HepG2 (cell line): ENCODE data around the gene VSX1. TPM values are rescaled to one million over a fixed set of nuclear protein-coding genes. Genes with fewer than 3 reads are reported as not detected.

Source experiments
- ATAD3A ChIP-seq: sonication (generic); formaldehyde crosslinking; IDR thresholded peaks from 2 replicates; pipeline ENCODE4 v1.4.0; 2020; ENCODE audit warnings: missing genetic modification reagents
- CBX1 ChIP-seq: IDR thresholded peaks from one replicate; pipeline ENCODE4 v1.6.1; 2016; ENCODE audit warnings: antibody characterized with exemption, low read depth
- CCDC6 ChIP-seq: sonication (generic); formaldehyde crosslinking; IDR thresholded peaks from 2 replicates; pipeline ENCODE4 v1.8.1; 2022; ENCODE audit warnings: mild to moderate bottlenecking, missing genetic modification reagents, moderate library complexity
- HOXA5 ChIP-seq: sonication (generic); formaldehyde crosslinking; IDR thresholded peaks from 2 replicates; pipeline ENCODE4 v1.4.0; 2020; ENCODE audit warnings: missing genetic modification reagents
- MAFF ChIP-seq: IDR thresholded peaks from 2 replicates; pipeline ENCODE4 v1.6.1; 2011; ENCODE audit warnings: low read depth, low read length, improper control_type of control experiment
- MAFG ChIP-seq: sonication (generic); formaldehyde crosslinking; IDR thresholded peaks from 2 replicates; pipeline ENCODE4 v1.5.1; 2020; ENCODE audit warnings: mild to moderate bottlenecking, missing genetic modification reagents
- MXD4 ChIP-seq: IDR thresholded peaks from 2 replicates; pipeline ENCODE4 v1.6.1; 2016; ENCODE audit warnings: mild to moderate bottlenecking, missing biosample characterization, missing genetic modification reagents
- NFATC3 ChIP-seq: sonication (generic); formaldehyde crosslinking; IDR thresholded peaks from 2 replicates; pipeline ENCODE4 v1.5.1; 2020; ENCODE audit warnings: mild to moderate bottlenecking, missing genetic modification reagents
- NKX3-1 ChIP-seq: sonication (generic); formaldehyde crosslinking; IDR thresholded peaks from 2 replicates; pipeline ENCODE4 v1.5.0; 2020; ENCODE audit warnings: missing genetic modification reagents
- SNAI1 ChIP-seq: sonication (generic); formaldehyde crosslinking; IDR thresholded peaks from 2 replicates; pipeline ENCODE4 v1.5.0; 2020; ENCODE audit warnings: mild to moderate bottlenecking, missing genetic modification reagents, borderline replicate concordance
- ZFX ChIP-seq: sonication (generic); formaldehyde crosslinking; IDR thresholded peaks from 2 replicates; pipeline ENCODE4 v1.4.0; 2020; ENCODE audit warnings: mild to moderate bottlenecking, low read depth, missing genetic modification reagents, moderate library complexity
- ZNF12 ChIP-seq: sonication (generic); formaldehyde crosslinking; IDR thresholded peaks from 2 replicates; pipeline ENCODE4 v1.5.0; 2020; ENCODE audit warnings: missing genetic modification reagents
- ZNF280D ChIP-seq: sonication (generic); formaldehyde crosslinking; IDR thresholded peaks from 2 replicates; pipeline ENCODE4 v1.5.1; 2020; ENCODE audit warnings: mild to moderate bottlenecking, missing genetic modification reagents
- ZNF468 ChIP-seq: sonication (generic); formaldehyde crosslinking; IDR thresholded peaks from 2 replicates; pipeline ENCODE4 v1.8.0; 2022; ENCODE audit warnings: mild to moderate bottlenecking, moderate library complexity, missing genetic modification reagents
- ZNF496 ChIP-seq: sonication (generic); formaldehyde crosslinking; IDR thresholded peaks from 2 replicates; pipeline ENCODE4 v1.8.1; 2023; ENCODE audit warnings: mild to moderate bottlenecking, moderate library complexity, missing genetic modification reagents; ENCODE audit not compliant: insufficient replicate concordance
- ZNF557 ChIP-seq: sonication (generic); formaldehyde crosslinking; IDR thresholded peaks from 2 replicates; pipeline ENCODE4 v1.4.0; 2020; ENCODE audit warnings: missing genetic modification reagents
- polyA plus RNA-seq, 8 experiments: library from polyadenylated mRNA; depleted of rRNA in 3 of 8; stranded (reverse) in 7 of 8; unstranded in 1 of 8; fragments of >200 nt; fragmentation: Illumina TruSeq in 4 of 8; extraction: Trizol in 4 of 8; gene quantifications; 2 replicates each; pipeline versions ENCODE4 v1.2.1 to v1.2.3, GENCODE V29; 2011 to 2016; ENCODE audit warnings: low read depth in 4 of 8, missing spikeins in 1 of 8, mixed read lengths in 1 of 8; ENCODE audit not compliant: insufficient read depth in 1 of 8
- total RNA-seq, 5 experiments: library from RNA; depleted of rRNA; stranded (reverse); fragments of >200 nt; fragmentation: Illumina TruSeq; extraction: Trizol; gene quantifications; 2 replicates each; pipeline ENCODE4 v1.2.3, GENCODE V29; 2016; ENCODE audit warnings: low read depth in 1 of 5
- TF ChIP-seq, protein P1 (sequence below): sonication (generic); formaldehyde crosslinking; IDR thresholded peaks from 2 replicates; pipeline ENCODE4 v1.4.0; 2020; ENCODE audit warnings: low read depth, missing genetic modification reagents
- TF ChIP-seq, protein P2 (sequence below): sonication (generic); formaldehyde crosslinking; IDR thresholded peaks from 2 replicates; pipeline ENCODE4 v1.4.0; 2020; ENCODE audit warnings: mild to moderate bottlenecking, low read depth, missing genetic modification reagents
- TF ChIP-seq, protein P3 (sequence below), 2 experiments: sonication (generic) in 1 of 2; formaldehyde crosslinking in 1 of 2; IDR thresholded peaks; 2 replicates each; pipeline versions ENCODE4 v1.4.0 to v1.6.1; 2016 to 2020; ENCODE audit warnings: borderline replicate concordance in 1 of 2, low read depth in 1 of 2, mild to moderate bottlenecking in 1 of 2, missing genetic modification reagents in 1 of 2

The VSX1 gene
- total and polyA plus RNA-seq, 2 of the 13 experiments (the other 11 are each of a cell fraction or from before 2014, with no cell fraction given), result 0.04 TPM; not detected in 1

DNA sequence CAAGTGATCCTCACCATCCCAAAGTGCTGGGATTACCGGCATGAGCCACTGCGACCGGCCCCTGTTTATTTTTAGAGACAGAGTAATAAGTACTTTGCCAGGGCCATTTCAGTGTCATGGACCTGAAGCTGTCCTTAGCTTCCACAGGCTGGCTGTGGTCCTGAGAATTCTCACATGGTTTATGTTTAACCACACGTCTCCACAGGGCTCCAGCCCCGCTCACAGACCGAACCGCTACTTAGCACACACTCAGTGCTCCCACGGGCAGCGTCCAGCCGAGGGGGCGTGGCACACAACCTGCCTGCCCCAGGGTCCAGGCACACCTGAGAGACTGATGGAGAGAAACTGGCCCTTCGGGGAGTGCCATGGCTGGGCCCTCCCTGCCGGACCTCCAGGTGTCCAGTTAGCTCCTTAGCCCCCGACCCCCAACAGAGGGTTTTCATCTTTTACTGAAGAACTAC, 35.7 kb downstream of the VSX1 start (continued):
- TF ChIP-seq, protein P1, sequence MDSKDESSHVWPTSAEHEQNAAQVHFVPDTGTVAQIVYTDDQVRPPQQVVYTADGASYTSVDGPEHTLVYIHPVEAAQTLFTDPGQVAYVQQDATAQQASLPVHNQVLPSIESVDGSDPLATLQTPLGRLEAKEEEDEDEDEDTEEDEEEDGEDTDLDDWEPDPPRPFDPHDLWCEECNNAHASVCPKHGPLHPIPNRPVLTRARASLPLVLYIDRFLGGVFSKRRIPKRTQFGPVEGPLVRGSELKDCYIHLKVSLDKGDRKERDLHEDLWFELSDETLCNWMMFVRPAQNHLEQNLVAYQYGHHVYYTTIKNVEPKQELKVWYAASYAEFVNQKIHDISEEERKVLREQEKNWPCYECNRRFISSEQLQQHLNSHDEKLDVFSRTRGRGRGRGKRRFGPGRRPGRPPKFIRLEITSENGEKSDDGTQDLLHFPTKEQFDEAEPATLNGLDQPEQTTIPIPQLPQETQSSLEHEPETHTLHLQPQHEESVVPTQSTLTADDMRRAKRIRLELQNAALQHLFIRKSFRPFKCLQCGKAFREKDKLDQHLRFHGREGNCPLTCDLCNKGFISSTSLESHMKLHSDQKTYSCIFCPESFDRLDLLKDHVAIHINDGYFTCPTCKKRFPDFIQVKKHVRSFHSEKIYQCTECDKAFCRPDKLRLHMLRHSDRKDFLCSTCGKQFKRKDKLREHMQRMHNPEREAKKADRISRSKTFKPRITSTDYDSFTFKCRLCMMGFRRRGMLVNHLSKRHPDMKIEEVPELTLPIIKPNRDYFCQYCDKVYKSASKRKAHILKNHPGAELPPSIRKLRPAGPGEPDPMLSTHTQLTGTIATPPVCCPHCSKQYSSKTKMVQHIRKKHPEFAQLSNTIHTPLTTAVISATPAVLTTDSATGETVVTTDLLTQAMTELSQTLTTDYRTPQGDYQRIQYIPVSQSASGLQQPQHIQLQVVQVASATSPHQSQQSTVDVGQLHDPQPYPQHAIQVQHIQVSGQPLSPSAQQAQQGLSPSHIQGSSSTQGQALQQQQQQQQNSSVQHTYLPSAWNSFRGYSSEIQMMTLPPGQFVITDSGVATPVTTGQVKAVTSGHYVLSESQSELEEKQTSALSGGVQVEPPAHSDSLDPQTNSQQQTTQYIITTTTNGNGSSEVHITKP (CRISPR knock-in tag), result no peak
- TF ChIP-seq CCDC6 (CRISPR knock-in tag) (no peak), CBX1 (no peak), ATAD3A (CRISPR knock-in tag) (no peak), NKX3-1 (CRISPR knock-in tag) (no peak), ZNF496 (CRISPR knock-in tag) (no peak), MAFG (CRISPR knock-in tag) (no peak), SNAI1 (CRISPR knock-in tag) (no peak), MXD4 (CRISPR knock-in tag) (no peak; the same call in 1 of the 2 replicates), ZNF557 (no peak), NFATC3 (CRISPR knock-in tag) (no peak), HOXA5 (CRISPR knock-in tag) (0 out of 2 replicates have a peak, but pooled peaks have one; percentile 16), MAFF (no peak), ZFX (CRISPR knock-in tag) (no peak), ZNF468 (CRISPR knock-in tag) (no peak), ZNF280D (CRISPR knock-in tag) (no peak), ZNF12 (no peak)
- TF ChIP-seq, protein P2, sequence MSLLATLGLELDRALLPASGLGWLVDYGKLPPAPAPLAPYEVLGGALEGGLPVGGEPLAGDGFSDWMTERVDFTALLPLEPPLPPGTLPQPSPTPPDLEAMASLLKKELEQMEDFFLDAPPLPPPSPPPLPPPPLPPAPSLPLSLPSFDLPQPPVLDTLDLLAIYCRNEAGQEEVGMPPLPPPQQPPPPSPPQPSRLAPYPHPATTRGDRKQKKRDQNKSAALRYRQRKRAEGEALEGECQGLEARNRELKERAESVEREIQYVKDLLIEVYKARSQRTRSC (CRISPR knock-in tag), result no peak
- TF ChIP-seq, protein P3, sequence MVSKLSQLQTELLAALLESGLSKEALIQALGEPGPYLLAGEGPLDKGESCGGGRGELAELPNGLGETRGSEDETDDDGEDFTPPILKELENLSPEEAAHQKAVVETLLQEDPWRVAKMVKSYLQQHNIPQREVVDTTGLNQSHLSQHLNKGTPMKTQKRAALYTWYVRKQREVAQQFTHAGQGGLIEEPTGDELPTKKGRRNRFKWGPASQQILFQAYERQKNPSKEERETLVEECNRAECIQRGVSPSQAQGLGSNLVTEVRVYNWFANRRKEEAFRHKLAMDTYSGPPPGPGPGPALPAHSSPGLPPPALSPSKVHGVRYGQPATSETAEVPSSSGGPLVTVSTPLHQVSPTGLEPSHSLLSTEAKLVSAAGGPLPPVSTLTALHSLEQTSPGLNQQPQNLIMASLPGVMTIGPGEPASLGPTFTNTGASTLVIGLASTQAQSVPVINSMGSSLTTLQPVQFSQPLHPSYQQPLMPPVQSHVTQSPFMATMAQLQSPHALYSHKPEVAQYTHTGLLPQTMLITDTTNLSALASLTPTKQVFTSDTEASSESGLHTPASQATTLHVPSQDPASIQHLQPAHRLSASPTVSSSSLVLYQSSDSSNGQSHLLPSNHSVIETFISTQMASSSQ (IDR thresholded peaks at IDR 0.05; ENCODE audit: low read depth), result peak; percentile 72; the same call in 1 of the 2 replicates
- TF ChIP-seq, protein P3 (CRISPR knock-in tag; IDR thresholded peaks at IDR 0.05; ENCODE audit: borderline replicate concordance), result peak; percentile 78; the same call in 1 of the 2 replicates
